IMR-90 (cell line): ENCODE measurements around the gene REC114. TPM values are rescaled to one million over a fixed set of nuclear protein-coding genes. Genes with fewer than 3 reads are reported as not detected.
A peak's percentile ranks its signal among the peaks of the same experiment; 100 is the strongest.

Source experiments
- ATAC-seq: fragments of 200-7000 bp; cut with Tn5 transposase; 2 replicates; pipeline ENCODE4 v1.9.1; 2020; ENCODE audit warnings: low read depth, mild to moderate bottlenecking, moderate library complexity
- BruUV-seq: library from RNA; stranded (reverse); fragments of 400-500 nt; replicated peaks from 2 replicates; lab custom pipeline; 2021; lab: Mats Ljungman, UMichigan
- CTCF ChIA-PET: fragments of 300-600 bp; formaldehyde crosslinking; extraction: SDS; loops from one replicate; lab custom pipeline; 2021; ENCODE audit warnings: antibody characterized with exemption; lab: Yijun Ruan, JAX
- POLR2A ChIA-PET: fragments of 300-600 bp; sonication (Branson Sonifier 250); formaldehyde crosslinking; loops from one replicate; lab custom pipeline; 2022; ENCODE audit warnings: antibody characterized with exemption; ENCODE audit not compliant: unreplicated experiment; lab: Charles Lee
- DNase-seq: peaks from one replicate; pipeline ENCODE4 v3.0.0; 2013
- H2AFZ ChIP-seq: replicated peaks from 2 replicates; pipeline ENCODE3; 2013; ENCODE audit warnings: low read length, mild to moderate bottlenecking; ENCODE audit not compliant: poor library complexity
- H2AK5ac ChIP-seq: 2 replicates; pipeline ENCODE4 v1.6.1; 2013; ENCODE audit warnings: low read depth, low read length, inconsistent platforms
- H2AK9ac ChIP-seq: replicated peaks from 2 replicates; pipeline ENCODE3; 2013; ENCODE audit warnings: mild to moderate bottlenecking, low read depth, low read length, moderate library complexity; ENCODE audit not compliant: poor library complexity
- H2BK120ac ChIP-seq: 2 replicates; pipeline ENCODE4 v1.6.1; 2013; ENCODE audit warnings: low read depth, low read length, inconsistent platforms
- H2BK15ac ChIP-seq: 3 replicates; pipeline ENCODE4 v1.6.1; 2013; ENCODE audit warnings: low read depth, low read length, inconsistent platforms
- H2BK20ac ChIP-seq: 2 replicates; pipeline ENCODE4 v1.6.1; 2013; ENCODE audit warnings: low read depth, mild to moderate bottlenecking, inconsistent platforms, low read length, moderate library complexity
- H2BK5ac ChIP-seq: 2 replicates; pipeline ENCODE4 v1.6.1; 2013; ENCODE audit warnings: mild to moderate bottlenecking, low read depth, low read length, inconsistent platforms; ENCODE audit not compliant: poor library complexity, severe bottlenecking
- H3K14ac ChIP-seq: replicated peaks from 2 replicates; pipeline ENCODE4 v1.6.1; 2013; ENCODE audit warnings: low read depth, low read length, inconsistent platforms
- H3K18ac ChIP-seq: 2 replicates; pipeline ENCODE4 v1.6.1; 2013; ENCODE audit warnings: low read depth, low read length, control low read depth
- H3K23ac ChIP-seq: 2 replicates; pipeline ENCODE4 v1.6.1; 2013; ENCODE audit warnings: low read depth, low read length, inconsistent platforms
- H3K27ac ChIP-seq: 2 replicates; pipeline ENCODE4 v1.5.1; 2013; ENCODE audit warnings: mild to moderate bottlenecking, control low read depth, low read length; ENCODE audit not compliant: insufficient read depth
- H3K27me3 ChIP-seq: 2 replicates; pipeline ENCODE4 v1.6.1; 2013; ENCODE audit warnings: low read length; ENCODE audit not compliant: control insufficient read depth, insufficient read depth
- H3K36me3 ChIP-seq: 2 replicates; pipeline ENCODE4 v1.6.1; 2013; ENCODE audit warnings: low read length, mixed read lengths; ENCODE audit not compliant: control insufficient read depth, insufficient read depth
- H3K4ac ChIP-seq: 2 replicates; pipeline ENCODE4 v1.6.1; 2013; ENCODE audit warnings: low read depth, low read length, inconsistent platforms
- H3K4me1 ChIP-seq: 2 replicates; pipeline ENCODE4 v1.6.1; 2013; ENCODE audit warnings: low read length, mixed read lengths; ENCODE audit not compliant: control insufficient read depth, insufficient read depth
- H3K4me2 ChIP-seq: 2 replicates; pipeline ENCODE4 v1.6.1; 2013; ENCODE audit warnings: low read depth, mild to moderate bottlenecking, control low read depth, low read length, moderate library complexity
- H3K4me3 ChIP-seq: 2 replicates; pipeline ENCODE4 v1.5.1; 2013; ENCODE audit warnings: low read depth, mild to moderate bottlenecking, control low read depth, low read length, moderate library complexity; ENCODE audit not compliant: insufficient read depth
- H3K56ac ChIP-seq: 2 replicates; pipeline ENCODE4 v1.6.1; 2013; ENCODE audit warnings: low read length, inconsistent platforms; ENCODE audit not compliant: insufficient read depth; ENCODE audit errors: extremely low read depth
- H3K79me1 ChIP-seq, 2 experiments: 2 replicates each; pipeline ENCODE4 v1.6.1; 2013; ENCODE audit warnings: low read length in 2 of 2, inconsistent platforms in 1 of 2, low read depth in 1 of 2
- H3K9ac ChIP-seq: 2 replicates; pipeline ENCODE4 v1.6.1; 2013; ENCODE audit warnings: low read depth, low read length, control low read depth
- H3K9me1 ChIP-seq: 2 replicates; pipeline ENCODE4 v1.6.1; 2013; ENCODE audit warnings: low read length, inconsistent platforms; ENCODE audit not compliant: insufficient read depth
- H3K9me3 ChIP-seq: 2 replicates; pipeline ENCODE4 v1.6.1; 2013; ENCODE audit warnings: low read length; ENCODE audit not compliant: control insufficient read depth, insufficient read depth
- H4K20me1 ChIP-seq: 2 replicates; pipeline ENCODE4 v1.6.1; 2013; ENCODE audit warnings: low read length, inconsistent platforms; ENCODE audit not compliant: insufficient read depth
- H4K5ac ChIP-seq: 2 replicates; pipeline ENCODE4 v1.6.1; 2013; ENCODE audit warnings: mild to moderate bottlenecking, low read depth, low read length, control low read depth
- H4K8ac ChIP-seq, 2 experiments: 2 replicates each; pipeline ENCODE4 v1.6.1; 2013; ENCODE audit warnings: low read depth in 2 of 2, low read length in 2 of 2, control low read depth in 1 of 2, inconsistent platforms in 1 of 2
- H4K91ac ChIP-seq: 2 replicates; pipeline ENCODE4 v1.6.1; 2013; ENCODE audit warnings: low read depth, low read length, inconsistent platforms; ENCODE audit not compliant: insufficient read depth
- FOS ChIP-seq: fragments of 150-350 bp; IDR thresholded peaks from 2 replicates; pipeline ENCODE4 v1.6.1; 2016; ENCODE audit warnings: low read depth, low read length
- MAFK ChIP-seq: IDR thresholded peaks from 2 replicates; pipeline ENCODE4 v1.6.1; 2012; ENCODE audit warnings: low read depth, low read length, improper control_type of control experiment
- WGBS, 2 experiments: methylation state at CpG; one replicate each; pipeline versions ENCODE4 v1.1.5 to v1.1.7; 2013; ENCODE audit warnings: missing lambda C conversion rate in 2 of 2; ENCODE audit not compliant: insufficient read length in 1 of 2; ENCODE audit errors: extremely low coverage in 2 of 2; 5-methylcytosine and 5-hydroxymethylcytosine counted together
- dilution Hi-C: fragments of 300-500 bp; cut with HindIII; formaldehyde crosslinking; loops from one replicate; pipeline ENCODE4 v1.14.3; 2018; ENCODE audit warnings: low sequenced_read_pairs; ENCODE audit not compliant: unreplicated experiment
- in situ Hi-C: fragments of 300-500 bp; cut with MboI; formaldehyde crosslinking; loops from 3 replicates; pipeline ENCODE4 v1.14.3; 2019; ENCODE audit warnings: low sequenced_read_pairs, inconsistent platforms, mixed read lengths
- intact Hi-C: fragments of 100-400 bp; cut with micrococcal nuclease; formaldehyde crosslinking; loops from 2 replicates; pipeline ENCODE4 v1.10.0; 2022
- polyA plus RNA-seq, 3 experiments: library from polyadenylated mRNA; depleted of rRNA; stranded (reverse); fragments of >200 nt; gene quantifications; 2 replicates each; pipeline ENCODE4 v1.2.3, GENCODE V29; 2012; ENCODE audit warnings: low replicate concordance in 1 of 3
- total RNA-seq: library from RNA; depleted of rRNA; stranded (reverse); fragments of >200 nt; gene quantifications from 2 replicates; pipeline ENCODE4 v1.2.3, GENCODE V29; 2012

REC114 gene
- total and polyA plus RNA-seq, 2 of the 4 experiments (the other 2 are of a cell fraction), result not detected

DNA sequence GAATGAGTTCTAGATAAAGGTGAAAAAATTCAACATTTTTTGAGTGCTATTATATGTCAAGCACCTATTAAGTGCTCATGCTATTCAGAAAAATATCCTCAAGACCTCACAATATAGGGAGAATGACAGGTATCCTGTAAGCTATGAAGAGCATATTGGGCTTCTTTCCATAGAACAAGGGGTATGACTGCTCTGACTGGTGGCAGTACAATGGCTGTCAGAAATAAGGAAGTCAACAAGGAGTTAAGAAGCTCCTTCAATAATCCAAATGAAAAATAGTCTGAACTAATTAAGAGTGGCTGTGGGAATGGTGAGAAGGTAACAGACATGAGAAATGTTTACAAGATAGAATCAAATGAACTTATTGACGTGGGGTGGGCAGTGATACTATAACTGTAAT lies 165.5 kb downstream of the REC114 start:
- no peak for DNase-seq
- Histone ChIP-seq H2AK9ac (no peak overlapping the region), H3K79me1 (peaks cover 13 to 73% of the 10 kb centered on the region in 2 experiments), H3K23ac (0 out of 2 replicates have a peak overlapping the region, but pooled peaks have one; percentile 26), H2BK15ac (no peak overlapping the region), H3K27me3 (no peaks in the 10 kb centered on the region), H3K36me3 (no peaks in the 10 kb centered on the region), H3K9me3 (no peaks in the 10 kb centered on the region), H4K5ac (no peak overlapping the region), H3K9ac (no peak overlapping the region), H2BK5ac (peak overlapping the region; percentile 48), H2BK20ac (no peak overlapping the region), H3K56ac (no peak overlapping the region), H3K4ac (no peak overlapping the region; the same call in 1 of the 2 replicates), H3K18ac (peak overlapping the region; percentile 38; the same call in 1 of the 2 replicates), H4K91ac (no peak overlapping the region), H3K4me2 (peak overlapping the region; percentile 54; the same call in 1 of the 2 replicates), H3K14ac (no peak overlapping the region; the same call in 1 of the 2 replicates), H2BK120ac (no peak overlapping the region), H3K9me1 (peaks cover 25% of the 10 kb centered on the region), H2AK5ac (no peak overlapping the region), H3K27ac (no peak overlapping the region), H4K20me1 (peaks cover 81% of the 10 kb centered on the region), H4K8ac (no peak overlapping the region), H3K4me1 (peaks cover 14% of the 10 kb centered on the region), H3K4me3 (no peak overlapping the region), H2AFZ (no peak overlapping the region)
- POLR2A ChIA-PET, result no interaction called here
- CTCF ChIA-PET, result no interaction called here
- in situ Hi-C loops, result no loop called here
- TF ChIP-seq FOS (no peak), MAFK (no peak)
- no peak for ATAC-seq
- 40% methylated on average over 1 of the region's 1 CpG; no CpG with 5 or more reads in 1 of the 2 experiments for WGBS, 2 experiments
- BruUV-seq, result no TSS peak
- intact Hi-C loops, result no loop called here
- dilution Hi-C loops, result no loop called here
